Subcutaneous adipose tissue (tissue), 4 donors: Measurements from ENCODE around the gene THSD7B. TPM values are rescaled to one million over a fixed set of nuclear protein-coding genes. Genes with fewer than 3 reads are reported as not detected.

ENCODE experiments used
- CTCF ChIP-seq: fragments of 450-650 bp; IDR thresholded peaks from one replicate; pipeline ENCODE4 v1.5.1; 2016; ENCODE audit warnings: low read depth, mild to moderate bottlenecking, control low read depth, antibody characterized with exemption, moderate library complexity
- total RNA-seq, 4 donors: library from RNA; depleted of rRNA; stranded (reverse); fragments of >200 nt; gene quantifications; one replicate each; pipeline ENCODE4 v1.1.0, GENCODE V29; 2016

The THSD7B gene
- total RNA-seq, 4 donors from 2014 or later, result 2.0 to 5.1 (median 2.8) TPM

DNA sequence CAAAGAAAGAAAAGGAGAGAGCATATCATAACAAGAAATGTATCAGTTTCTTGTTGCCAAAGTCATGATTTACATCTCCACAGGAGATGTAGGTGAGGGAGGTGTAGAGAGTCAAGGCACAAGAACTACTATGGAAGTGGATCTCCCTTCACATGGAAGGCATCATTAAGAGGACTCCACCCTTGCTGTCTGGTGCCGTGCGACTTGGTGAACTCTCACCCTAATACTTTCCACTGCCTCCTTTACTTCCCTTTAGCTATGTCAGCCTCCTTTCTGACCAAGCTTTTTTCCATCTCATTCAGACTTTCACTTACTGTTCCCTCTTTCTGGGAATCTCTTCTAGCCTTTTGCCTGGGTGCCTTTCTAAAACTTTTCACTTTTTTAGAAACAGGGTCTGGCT, 490.0 kb downstream of the THSD7B start:
- no peak for TF ChIP-seq CTCF

- no peak for TF ChIP-seq CTCF
These were observed 490.6 kb downstream of the THSD7B start for GRCh38 chr2:137255990-137256389.

GRCh38 chr2:137261881-137262585, 496.7 kb downstream of the THSD7B start:
- no peak for TF ChIP-seq CTCF

DNA sequence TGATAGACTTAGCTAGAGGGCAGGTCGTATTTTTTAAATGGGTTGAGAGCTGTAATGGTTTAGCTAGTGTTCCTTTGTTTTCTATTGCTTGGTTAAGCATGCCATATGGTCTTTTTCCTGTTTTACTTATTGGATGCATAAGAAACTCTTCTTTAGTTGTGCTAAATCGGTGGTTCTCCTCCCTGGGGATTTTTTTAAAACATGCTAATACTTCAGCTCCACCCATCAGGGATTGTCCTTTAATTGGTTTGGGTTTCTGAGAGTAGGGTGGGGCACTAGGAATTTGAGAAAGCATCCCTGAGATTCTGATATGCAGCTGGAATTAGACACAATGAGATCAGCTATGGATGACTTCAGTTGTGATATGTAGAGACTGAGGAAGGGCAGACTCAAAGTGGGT, 497.2 kb downstream of the THSD7B start:
- TF ChIP-seq CTCF, result no peak

DNA sequence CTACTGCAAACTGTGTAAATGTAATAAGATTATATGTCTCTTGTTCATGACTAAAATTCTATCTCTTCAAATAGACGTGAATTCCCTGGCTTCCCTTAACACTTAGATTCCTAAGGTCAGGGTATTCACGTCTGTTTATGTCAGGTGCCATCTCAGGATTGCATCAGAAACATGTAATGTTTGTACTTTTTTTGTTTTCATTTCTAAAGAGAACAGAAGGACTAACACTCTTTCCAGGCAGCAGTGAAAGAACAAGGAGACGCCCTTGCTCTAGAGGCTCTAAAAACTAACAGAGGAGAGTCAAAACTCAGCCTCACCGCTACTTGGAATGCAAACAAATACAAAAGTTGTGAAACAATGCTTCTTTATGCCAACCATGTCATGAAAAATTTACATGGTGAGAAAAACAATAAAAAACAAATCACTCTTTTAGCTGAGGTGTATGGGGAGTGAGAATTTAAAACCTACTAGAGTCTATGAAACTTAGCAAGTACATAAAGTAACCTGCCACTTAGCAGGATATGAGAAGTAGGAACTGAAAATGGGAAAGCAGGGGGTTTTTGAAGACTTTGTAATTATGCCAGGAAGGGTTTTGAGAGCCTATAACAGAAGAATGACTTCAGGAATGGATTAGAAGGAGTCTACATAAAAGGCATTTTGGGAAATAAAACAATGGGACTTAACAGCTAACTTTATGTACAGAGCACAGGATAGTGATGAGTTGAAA, 522.7 kb downstream of the THSD7B start:
- no peak for TF ChIP-seq CTCF

GRCh38 chr2:137291836-137292570, 526.7 kb downstream of the THSD7B start:
- no peak for TF ChIP-seq CTCF

DNA sequence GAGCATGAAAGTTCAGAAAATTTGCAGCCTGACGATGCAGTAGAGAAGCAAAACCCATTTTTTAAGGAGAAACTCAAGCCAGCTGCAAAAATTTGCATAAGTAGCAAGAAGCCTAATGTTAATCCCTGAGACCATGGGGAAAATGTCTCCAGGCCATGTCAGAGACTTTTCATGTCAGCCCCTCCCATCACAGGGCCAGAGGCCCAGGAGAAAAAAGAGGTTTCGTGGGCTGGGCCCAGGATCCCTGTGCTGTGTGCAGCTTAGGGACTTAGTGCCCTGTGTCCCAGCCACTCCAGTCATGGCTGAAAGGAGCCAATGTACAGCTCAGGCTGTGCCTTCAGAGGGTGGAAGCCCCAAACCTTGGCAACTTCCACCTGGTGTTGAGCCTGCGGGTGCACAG, 533.0 kb downstream of the THSD7B start:
- no peak for TF ChIP-seq CTCF
